ENCODE data around the gene ADAMTS15.

GRCh38 chr11:130422251-130422995 is 26.0 kb upstream of the ADAMTS15 start:
- TF ChIP-seq CTCF (conservative IDR thresholded peaks at IDR 0.05 in 1 of 2, IDR thresholded peaks at IDR 0.05 in 1 of 2; ENCODE audit: extremely low read depth in 1 of 2, insufficient read depth in 1 of 2, low read depth in 1 of 2, low read length in 2 of 2) (no peak), EZH2 (IDR thresholded peaks at IDR 0.05; ENCODE audit: borderline replicate concordance, low read length) (no peak)

Measured in mammary epithelial cell (primary cell).